ENCODE results near the gene NSD1. TPM values are rescaled to one million over a fixed set of nuclear protein-coding genes. Genes with fewer than 3 reads are reported as not detected.
A peak's percentile ranks its signal among the peaks of the same experiment; 100 is the strongest.

Gene NSD1
- total RNA-seq, 1 experiment from 2014 or later = 48.9 TPM

GRCh38 chr5:177085985-177086653 is 47.5 kb upstream of the NSD1 start:
- ATAC-seq (no peak; the same call in 1 of the 2 replicates), DNase-seq (no peak)
- Histone ChIP-seq H3K27me3 (ENCODE audit: low read length) (no peaks in the 10 kb centered on the region), H3K4me2 (ENCODE audit: low read length) (peak overlapping the region; percentile 33), H3K27ac (ENCODE audit: low read length) (no peak overlapping the region), H4K20me1 (ENCODE audit: low read length) (no peaks in the 10 kb centered on the region), H3K4me1 (ENCODE audit: insufficient read depth, low read length) (peaks cover 8% of the 10 kb centered on the region; the same call in 1 of the 2 replicates), H3K36me3 (ENCODE audit: low read depth, low read length) (no peaks in the 10 kb centered on the region), H2AFZ (ENCODE audit: low read length) (no peak overlapping the region), H3K9me3 (ENCODE audit: low read length) (no peaks in the 10 kb centered on the region), H3K4me3 (ENCODE audit: low read length) (no peak overlapping the region), H3K79me2 (ENCODE audit: low read length) (0 out of 2 replicates have a peak, but pooled peaks cover 3% of the 10 kb centered on the region), H3F3A (ENCODE audit: low read length, unreplicated experiment) (peaks cover 6% of the 10 kb centered on the region), H3K9ac (ENCODE audit: low read length) (no peak overlapping the region), H3K9me2 (replicated peaks; ENCODE audit: low read length) (no peaks in the 10 kb centered on the region)
- no peak for TF ChIP-seq EZH2 (IDR thresholded peaks at IDR 0.05; ENCODE audit: low read length, unreplicated experiment)
- TF ChIP-seq EZH2phosphoT487 (IDR thresholded peaks at IDR 0.05; ENCODE audit: borderline replicate concordance, low read length) = no peak
- TF ChIP-seq, protein P1, sequence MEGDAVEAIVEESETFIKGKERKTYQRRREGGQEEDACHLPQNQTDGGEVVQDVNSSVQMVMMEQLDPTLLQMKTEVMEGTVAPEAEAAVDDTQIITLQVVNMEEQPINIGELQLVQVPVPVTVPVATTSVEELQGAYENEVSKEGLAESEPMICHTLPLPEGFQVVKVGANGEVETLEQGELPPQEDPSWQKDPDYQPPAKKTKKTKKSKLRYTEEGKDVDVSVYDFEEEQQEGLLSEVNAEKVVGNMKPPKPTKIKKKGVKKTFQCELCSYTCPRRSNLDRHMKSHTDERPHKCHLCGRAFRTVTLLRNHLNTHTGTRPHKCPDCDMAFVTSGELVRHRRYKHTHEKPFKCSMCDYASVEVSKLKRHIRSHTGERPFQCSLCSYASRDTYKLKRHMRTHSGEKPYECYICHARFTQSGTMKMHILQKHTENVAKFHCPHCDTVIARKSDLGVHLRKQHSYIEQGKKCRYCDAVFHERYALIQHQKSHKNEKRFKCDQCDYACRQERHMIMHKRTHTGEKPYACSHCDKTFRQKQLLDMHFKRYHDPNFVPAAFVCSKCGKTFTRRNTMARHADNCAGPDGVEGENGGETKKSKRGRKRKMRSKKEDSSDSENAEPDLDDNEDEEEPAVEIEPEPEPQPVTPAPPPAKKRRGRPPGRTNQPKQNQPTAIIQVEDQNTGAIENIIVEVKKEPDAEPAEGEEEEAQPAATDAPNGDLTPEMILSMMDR (conservative IDR thresholded peaks at IDR 0.05; ENCODE audit: low read depth, low read length) = no peak
- ChIA-PET POLR2A (ENCODE audit: unreplicated experiment) (interaction anchor here (0.5 kb wide), 1 partner anchor 77 kb away, joined by 3 read pairs; no protein-coding TSS in a partner anchor), CTCF (interaction anchor here (0.6 to 1.1 kb wide), 2 partner anchors 15 to 216 kb away, joined by 8 to 9 read pairs; no protein-coding TSS in a partner anchor)
- BruUV-seq (replicated peaks) = no TSS peak
- intact Hi-C loops (cut with micrococcal nuclease) = no loop called here

- H3K4me1 ChIP-seq (ENCODE audit: insufficient read depth, low read length) = peaks cover 8% of the 10 kb centered on the region; the same call in 1 of the 2 replicates
Observed at GRCh38 chr5:177086654-177087397, 46.7 kb upstream of the NSD1 start, which contains the start of gene FGFR4. TSS of gene FGFR4 (plus strand) at chr5:177086915. CDS start at chr5:177089603, 2,688 bp downstream.

More at GRCh38 chr5:177086654-177087397, 46.7 kb upstream of the NSD1 start, which contains the start of gene FGFR4:
- BruUV-seq (replicated peaks) = no TSS peak
- H4K20me1 ChIP-seq (ENCODE audit: low read length) = no peaks in the 10 kb centered on the region
- no peaks in the 10 kb centered on the region for H3K9me3 ChIP-seq (ENCODE audit: low read length)
- TF ChIP-seq, protein P1 (conservative IDR thresholded peaks at IDR 0.05; ENCODE audit: low read depth, low read length) = peak; percentile 87
- no peak for TF ChIP-seq EZH2 (IDR thresholded peaks at IDR 0.05; ENCODE audit: low read length, unreplicated experiment)
- ATAC-seq (peak; percentile 74), DNase-seq (peak; percentile 81)
- H3F3A ChIP-seq (ENCODE audit: low read length, unreplicated experiment) = peaks cover 6% of the 10 kb centered on the region
- H3K79me2 ChIP-seq (ENCODE audit: low read length) = 0 out of 2 replicates have a peak, but pooled peaks cover 3% of the 10 kb centered on the region
- no peak within 1 kb of the TSS for H3K27ac ChIP-seq (ENCODE audit: low read length)
- no peaks in the 10 kb centered on the region for H3K27me3 ChIP-seq (ENCODE audit: low read length)
- peak within 1 kb of the TSS; percentile 66 for H3K9ac ChIP-seq (ENCODE audit: low read length)
- H3K9me2 ChIP-seq (replicated peaks; ENCODE audit: low read length) = no peaks in the 10 kb centered on the region
- H3K4me3 ChIP-seq (ENCODE audit: low read length) = peak within 1 kb of the TSS; percentile 92
- H3K36me3 ChIP-seq (ENCODE audit: low read depth, low read length) = no peaks in the 10 kb centered on the region
- intact Hi-C loops (cut with micrococcal nuclease) = no loop called here
- peak within 1 kb of the TSS; percentile 98 for H2AFZ ChIP-seq (ENCODE audit: low read length)
- peak within 1 kb of the TSS; percentile 100 for H3K4me2 ChIP-seq (ENCODE audit: low read length)
- CTCF ChIA-PET = interaction anchor here (0.6 to 1.1 kb wide), 2 partner anchors 15 to 215 kb away, joined by 8 to 9 read pairs; no protein-coding TSS in a partner anchor
- POLR2A ChIA-PET (ENCODE audit: unreplicated experiment) = interaction anchor here (0.5 kb wide), 1 partner anchor 76 kb away, joined by 3 read pairs; no protein-coding TSS in a partner anchor
